SK-N-SH treated with all-trans-retinoic acid at 6 μM for 48 hours (cell line): Measurements from ENCODE around the gene PHYKPL.

Source experiments
- BACH2 ChIP-seq: fragments of 250-450 bp; sonication (Bioruptor Pico); IDR thresholded peaks from 2 replicates; pipeline ENCODE4 v1.9.0; 2021; ENCODE audit warnings: mild to moderate bottlenecking, borderline replicate concordance
- ISL1 ChIP-seq: fragments of 250-450 bp; sonication (Bioruptor Pico); IDR thresholded peaks from 2 replicates; pipeline ENCODE4 v2.1.2; 2022; ENCODE audit warnings: mild to moderate bottlenecking, moderate library complexity
- ZC3H10 ChIP-seq: fragments of 250-450 bp; sonication (Bioruptor Pico); IDR thresholded peaks from 2 replicates; pipeline ENCODE4 v1.5.1; 2021; ENCODE audit warnings: mild to moderate bottlenecking, moderate library complexity
- ZNF70 ChIP-seq: fragments of 450-650 bp; formaldehyde crosslinking; IDR thresholded peaks from 2 replicates; pipeline ENCODE4 v1.5.0; 2020; ENCODE audit warnings: mild to moderate bottlenecking, moderate library complexity
- TF ChIP-seq, protein P1 (sequence below): fragments of 250-450 bp; sonication (Bioruptor Pico); IDR thresholded peaks from 2 replicates; pipeline ENCODE4 v1.5.0; 2020; ENCODE audit warnings: mild to moderate bottlenecking, moderate library complexity

DNA sequence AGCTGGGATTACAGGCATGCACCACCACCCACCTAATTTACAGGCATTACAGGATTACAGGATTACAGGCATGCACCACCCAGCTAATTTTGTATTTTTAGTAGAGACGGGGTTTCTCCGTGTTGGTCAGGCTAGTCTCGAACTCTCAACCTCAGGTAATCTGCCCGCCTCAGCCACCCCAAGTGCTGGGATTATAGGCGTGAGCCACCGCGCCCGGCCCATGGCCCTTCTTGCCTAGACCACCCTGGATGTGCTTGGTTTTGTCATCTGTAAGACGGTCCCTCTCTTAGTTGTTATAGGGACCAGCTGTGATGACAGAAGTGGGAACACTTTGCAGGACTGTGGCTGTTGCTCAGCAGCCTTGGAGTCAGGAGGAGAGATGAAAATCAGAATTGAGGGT is 3.5 kb upstream of the PHYKPL start:
- TF ChIP-seq BACH2 (CRISPR knock-in tag) (no peak), ZNF70 (CRISPR knock-in tag) (no peak), ZC3H10 (CRISPR knock-in tag) (no peak), ISL1 (CRISPR knock-in tag) (no peak)
- TF ChIP-seq, protein P1, sequence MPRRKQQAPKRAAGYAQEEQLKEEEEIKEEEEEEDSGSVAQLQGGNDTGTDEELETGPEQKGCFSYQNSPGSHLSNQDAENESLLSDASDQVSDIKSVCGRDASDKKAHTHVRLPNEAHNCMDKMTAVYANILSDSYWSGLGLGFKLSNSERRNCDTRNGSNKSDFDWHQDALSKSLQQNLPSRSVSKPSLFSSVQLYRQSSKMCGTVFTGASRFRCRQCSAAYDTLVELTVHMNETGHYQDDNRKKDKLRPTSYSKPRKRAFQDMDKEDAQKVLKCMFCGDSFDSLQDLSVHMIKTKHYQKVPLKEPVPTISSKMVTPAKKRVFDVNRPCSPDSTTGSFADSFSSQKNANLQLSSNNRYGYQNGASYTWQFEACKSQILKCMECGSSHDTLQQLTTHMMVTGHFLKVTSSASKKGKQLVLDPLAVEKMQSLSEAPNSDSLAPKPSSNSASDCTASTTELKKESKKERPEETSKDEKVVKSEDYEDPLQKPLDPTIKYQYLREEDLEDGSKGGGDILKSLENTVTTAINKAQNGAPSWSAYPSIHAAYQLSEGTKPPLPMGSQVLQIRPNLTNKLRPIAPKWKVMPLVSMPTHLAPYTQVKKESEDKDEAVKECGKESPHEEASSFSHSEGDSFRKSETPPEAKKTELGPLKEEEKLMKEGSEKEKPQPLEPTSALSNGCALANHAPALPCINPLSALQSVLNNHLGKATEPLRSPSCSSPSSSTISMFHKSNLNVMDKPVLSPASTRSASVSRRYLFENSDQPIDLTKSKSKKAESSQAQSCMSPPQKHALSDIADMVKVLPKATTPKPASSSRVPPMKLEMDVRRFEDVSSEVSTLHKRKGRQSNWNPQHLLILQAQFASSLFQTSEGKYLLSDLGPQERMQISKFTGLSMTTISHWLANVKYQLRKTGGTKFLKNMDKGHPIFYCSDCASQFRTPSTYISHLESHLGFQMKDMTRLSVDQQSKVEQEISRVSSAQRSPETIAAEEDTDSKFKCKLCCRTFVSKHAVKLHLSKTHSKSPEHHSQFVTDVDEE (CRISPR knock-in tag), result no peak
